Skeletal muscle tissue (tissue), 4 donors: ENCODE measurements around the gene MEGF8. TPM values are rescaled to one million over a fixed set of nuclear protein-coding genes. Genes with fewer than 3 reads are reported as not detected.
"Not testable (repeated sequence)": the region's sequence is repeated elsewhere in the genome, so short reads cannot be mapped to it uniquely, and the experiment has no call there.

Experiments used
- H3K27ac ChIP-seq: one replicate; pipeline ENCODE4 v1.7.0; 2013; ENCODE audit warnings: mild to moderate bottlenecking, low read depth, low read length, inconsistent platforms
- H3K27me3 ChIP-seq, 3 donors: one replicate each; pipeline ENCODE4 v1.7.0; 2013; ENCODE audit warnings: low read length in 3 of 3; ENCODE audit not compliant: control insufficient read depth in 3 of 3, insufficient read depth in 3 of 3
- H3K36me3 ChIP-seq, 3 donors: one replicate each; pipeline ENCODE4 v1.7.0; 2013; ENCODE audit warnings: low read length in 3 of 3; ENCODE audit not compliant: control insufficient read depth in 3 of 3, insufficient read depth in 3 of 3
- H3K4me1 ChIP-seq, 3 donors: one replicate each; pipeline ENCODE4 v1.7.0; 2013; ENCODE audit warnings: low read length in 3 of 3, mild to moderate bottlenecking in 3 of 3; ENCODE audit not compliant: control insufficient read depth in 3 of 3, insufficient read depth in 3 of 3
- H3K4me3 ChIP-seq, 3 donors: one replicate each; pipeline ENCODE4 v1.7.0; 2013; ENCODE audit warnings: low read length in 3 of 3
- H3K9ac ChIP-seq, 3 donors: one replicate each; pipeline ENCODE4 v1.7.0; 2013; ENCODE audit warnings: low read length in 3 of 3, mild to moderate bottlenecking in 3 of 3, moderate library complexity in 2 of 3, low read depth in 1 of 3
- H3K9me3 ChIP-seq, 3 donors: one replicate each; pipeline ENCODE4 v1.7.0; 2013; ENCODE audit warnings: low read length in 3 of 3; ENCODE audit not compliant: control insufficient read depth in 3 of 3
- total RNA-seq: library from RNA; depleted of rRNA; stranded (reverse); fragments of >200 nt; gene quantifications from one replicate; pipeline ENCODE4 v1.2.3, GENCODE V29; 2014
- donor health status: Osteomylitis.

Gene MEGF8
- total RNA-seq, 1 donor from 2014 or later: 17.2 TPM

GRCh38 chr19:42335971-42336370, 10.5 kb downstream of the MEGF8 start:
- peaks cover 0 to 7% (median 2%) of the 10 kb centered on the region in 3 donors for H3K4me1 ChIP-seq
- no peak overlapping the region for H3K4me3 ChIP-seq
- no peaks in the 10 kb centered on the region for H3K9me3 ChIP-seq
- H3K36me3 ChIP-seq: peaks cover 19 to 34% (median 25%) of the 10 kb centered on the region in 3 donors
- H3K27me3 ChIP-seq: no peaks in the 10 kb centered on the region
- no peak overlapping the region for H3K27ac ChIP-seq
- H3K9ac ChIP-seq: no peak overlapping the region

GRCh38 chr19:42339126-42339860, 13.9 kb downstream of the MEGF8 start:
- H3K27ac ChIP-seq, H3K4me3 ChIP-seq, H3K9ac ChIP-seq, H3K4me1 ChIP-seq, H3K9me3 ChIP-seq, H3K27me3 ChIP-seq: not testable (repeated sequence)
- peaks cover 22 to 46% (median 33%) of the 10 kb centered on the region in 3 donors for H3K36me3 ChIP-seq

GRCh38 chr19:42339922-42340321, 14.5 kb downstream of the MEGF8 start:
- H3K4me1 ChIP-seq, H3K27me3 ChIP-seq, H3K4me3 ChIP-seq, H3K9ac ChIP-seq, H3K27ac ChIP-seq, H3K9me3 ChIP-seq: not testable (repeated sequence)
- H3K36me3 ChIP-seq: peaks cover 25 to 47% (median 32%) of the 10 kb centered on the region in 3 donors

GRCh38 chr19:42343344-42344110, 18.1 kb downstream of the MEGF8 start:
- peaks cover 18 to 36% (median 26%) of the 10 kb centered on the region in 3 donors for H3K36me3 ChIP-seq
- H3K4me1 ChIP-seq: no peaks in the 10 kb centered on the region
- no peak overlapping the region for H3K27ac ChIP-seq

GRCh38 chr19:42344336-42344893, 19.0 kb downstream of the MEGF8 start:
- Histone ChIP-seq H3K4me3 (no peak overlapping the region), H3K9ac (no peak overlapping the region), H3K4me1 (no peaks in the 10 kb centered on the region), H3K27ac (no peak overlapping the region), H3K9me3 (no peaks in the 10 kb centered on the region), H3K36me3 (peaks cover 18 to 37% (median 26%) of the 10 kb centered on the region in 3 donors), H3K27me3 (no peaks in the 10 kb centered on the region)

More at GRCh38 chr19:42343344-42344110, 18.1 kb downstream of the MEGF8 start:
- no peak overlapping the region for H3K9ac ChIP-seq
- H3K9me3 ChIP-seq: no peaks in the 10 kb centered on the region
- no peak overlapping the region for H3K4me3 ChIP-seq
- H3K27me3 ChIP-seq: no peaks in the 10 kb centered on the region

GRCh38 chr19:42345191-42345812, 19.9 kb downstream of the MEGF8 start:
- Histone ChIP-seq H3K27me3 (no peaks in the 10 kb centered on the region), H3K27ac (no peak overlapping the region), H3K9me3 (no peaks in the 10 kb centered on the region), H3K4me3 (no peak overlapping the region), H3K4me1 (no peaks in the 10 kb centered on the region), H3K9ac (no peak overlapping the region), H3K36me3 (peaks cover 21 to 44% (median 21%) of the 10 kb centered on the region in 3 donors)

- Histone ChIP-seq H3K9ac (no peak overlapping the region), H3K9me3 (no peaks in the 10 kb centered on the region), H3K4me3 (no peak overlapping the region), H3K4me1 (no peaks in the 10 kb centered on the region), H3K27me3 (no peaks in the 10 kb centered on the region), H3K27ac (no peak overlapping the region), H3K36me3 (peaks cover 29 to 40% (median 32%) of the 10 kb centered on the region in 3 donors)
Measured at GRCh38 chr19:42348211-42348610, 22.8 kb downstream of the MEGF8 start.

- no peak overlapping the region for H3K4me3 ChIP-seq
- H3K36me3 ChIP-seq: peaks cover 35 to 43% (median 40%) of the 10 kb centered on the region in 3 donors
- no peaks in the 10 kb centered on the region for H3K4me1 ChIP-seq
- no peak overlapping the region for H3K27ac ChIP-seq
- H3K9me3 ChIP-seq: no peaks in the 10 kb centered on the region
- H3K27me3 ChIP-seq: no peaks in the 10 kb centered on the region
- no peak overlapping the region for H3K9ac ChIP-seq
Measured at GRCh38 chr19:42349378-42350107, 24.1 kb downstream of the MEGF8 start.

GRCh38 chr19:42350417-42350816, 25.0 kb downstream of the MEGF8 start:
- Histone ChIP-seq H3K9me3 (no peaks in the 10 kb centered on the region), H3K4me3 (no peak overlapping the region), H3K27me3 (no peaks in the 10 kb centered on the region), H3K27ac (no peak overlapping the region), H3K4me1 (no peaks in the 10 kb centered on the region), H3K36me3 (peaks cover 38 to 46% (median 43%) of the 10 kb centered on the region in 3 donors), H3K9ac (no peak overlapping the region)
